Activated naive CD8-positive, alpha-beta T cell treated with anti-CD3 and anti-CD28 coated beads for 36 hours (primary cell): ENCODE measurements around the gene NDUFS5. TPM values are rescaled to one million over a fixed set of nuclear protein-coding genes. Genes with fewer than 3 reads are reported as not detected.
"Not testable (repeated sequence)": the region's sequence is repeated elsewhere in the genome, so short reads cannot be mapped to it uniquely, and the experiment has no call there.

Experiments used
- DNase-seq: peaks from one replicate; pipeline ENCODE4 v3.0.0; 2021
- H3K27ac Mint-ChIP-seq: one replicate; pipeline ENCODE4 v1.8.0; 2022; ENCODE audit warnings: mild to moderate bottlenecking, moderate library complexity, mixed read lengths
- H3K27me3 Mint-ChIP-seq: one replicate; pipeline ENCODE4 v1.8.0; 2022; ENCODE audit warnings: mild to moderate bottlenecking, mixed read lengths
- H3K36me3 Mint-ChIP-seq: one replicate; pipeline ENCODE4 v1.8.0; 2021; ENCODE audit warnings: mild to moderate bottlenecking, mixed read lengths
- H3K4me1 Mint-ChIP-seq: one replicate; pipeline ENCODE4 v1.8.0; 2021; ENCODE audit warnings: mixed read lengths
- H3K4me3 Mint-ChIP-seq: one replicate; pipeline ENCODE4 v1.8.0; 2022; ENCODE audit warnings: mild to moderate bottlenecking, moderate library complexity, mixed read lengths
- H3K9me3 Mint-ChIP-seq: one replicate; pipeline ENCODE4 v1.8.0; 2022; ENCODE audit warnings: mixed read lengths
- total RNA-seq, 2 experiments: library from RNA; stranded (reverse); gene quantifications; one replicate each; pipeline ENCODE4 v1.2.3, GENCODE V29; 2021

NDUFS5 gene
- total RNA-seq, 2 experiments from 2014 or later = 191 to 201 TPM

DNA sequence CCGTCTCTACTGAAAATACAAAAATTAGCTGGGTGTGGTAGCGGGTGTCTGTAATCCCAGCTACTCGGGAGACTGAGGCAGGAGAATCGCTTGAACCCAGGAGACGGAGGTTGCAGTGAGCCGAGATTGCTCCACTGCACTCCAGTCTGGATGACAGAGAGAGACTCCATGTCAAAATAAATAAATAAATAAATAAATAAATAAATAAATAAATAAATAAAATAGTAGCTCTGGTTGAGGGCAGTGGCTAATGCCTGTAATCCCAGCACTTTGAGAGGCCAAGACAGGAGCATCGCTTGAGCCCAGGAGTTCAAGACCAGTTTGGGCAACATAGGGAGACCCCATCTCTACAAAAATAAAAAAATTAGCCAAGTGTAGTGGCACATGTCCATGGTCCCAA, 42.1 kb downstream of the NDUFS5 start:
- H3K9me3 Mint-ChIP-seq, H3K4me1 Mint-ChIP-seq, H3K27ac Mint-ChIP-seq, H3K4me3 Mint-ChIP-seq, H3K36me3 Mint-ChIP-seq, DNase-seq, H3K27me3 Mint-ChIP-seq: not testable (repeated sequence)

DNA sequence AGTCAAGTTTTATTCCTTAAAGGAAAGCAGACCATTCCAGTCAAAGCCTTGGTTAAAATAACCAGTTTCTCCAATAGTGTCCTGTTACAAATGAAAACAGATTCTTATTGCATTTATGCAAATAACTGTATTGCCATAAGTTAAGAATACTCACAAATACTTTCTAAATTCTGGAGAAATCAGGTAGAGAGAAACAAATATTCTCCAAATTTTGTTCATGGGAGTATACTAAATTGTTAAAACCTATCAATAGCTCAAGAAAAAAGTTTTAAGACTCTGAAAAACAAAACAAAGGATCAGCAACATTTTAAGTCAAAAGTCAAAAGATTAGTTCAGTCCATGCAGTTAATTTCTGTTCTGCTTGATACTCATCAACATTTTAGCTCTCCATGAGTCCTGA, 45.4 kb downstream of the NDUFS5 start:
- H3K27ac Mint-ChIP-seq, H3K36me3 Mint-ChIP-seq, H3K9me3 Mint-ChIP-seq, H3K4me3 Mint-ChIP-seq, H3K27me3 Mint-ChIP-seq, DNase-seq, H3K4me1 Mint-ChIP-seq: not testable (repeated sequence)

DNA sequence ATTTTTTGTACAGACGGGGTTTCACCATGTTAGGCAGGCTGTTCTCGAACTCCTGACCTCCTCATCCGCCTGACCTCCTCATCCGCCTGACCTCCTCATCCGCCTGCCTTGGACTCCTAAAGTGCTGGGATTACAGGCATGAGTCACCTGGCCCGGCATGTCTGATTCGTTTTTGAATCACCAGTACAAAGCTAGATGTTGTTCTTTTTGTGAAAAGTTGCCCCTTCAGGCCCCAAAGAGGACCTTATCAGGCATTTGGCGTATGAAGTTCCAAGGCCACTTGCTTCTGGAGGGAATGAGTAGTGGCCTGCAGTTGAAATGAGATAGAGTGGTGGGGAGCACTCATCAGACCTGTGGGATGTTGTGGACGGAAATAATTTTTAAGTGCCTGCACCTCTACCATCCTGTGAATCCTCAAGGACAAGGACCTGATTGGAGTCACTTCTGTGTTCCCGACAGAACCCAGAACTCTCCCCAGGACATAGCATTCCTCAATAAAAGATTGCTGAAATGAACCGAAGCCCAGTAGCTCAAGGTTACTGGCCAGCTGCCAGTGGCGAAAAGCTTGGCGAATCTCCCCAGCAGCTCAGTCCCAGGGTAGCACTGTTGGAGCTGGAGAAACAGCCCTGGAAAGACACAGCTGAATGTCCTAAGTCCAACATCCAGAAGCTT, 50.1 kb downstream of the NDUFS5 start:
- H3K27me3 Mint-ChIP-seq = peaks cover 11% of the 10 kb centered on the region
- no peak for DNase-seq
- peaks cover 5% of the 10 kb centered on the region for H3K4me1 Mint-ChIP-seq
- H3K9me3 Mint-ChIP-seq = no peaks in the 10 kb centered on the region
- no peak overlapping the region for H3K27ac Mint-ChIP-seq
- no peak overlapping the region for H3K4me3 Mint-ChIP-seq
- no peaks in the 10 kb centered on the region for H3K36me3 Mint-ChIP-seq

DNA sequence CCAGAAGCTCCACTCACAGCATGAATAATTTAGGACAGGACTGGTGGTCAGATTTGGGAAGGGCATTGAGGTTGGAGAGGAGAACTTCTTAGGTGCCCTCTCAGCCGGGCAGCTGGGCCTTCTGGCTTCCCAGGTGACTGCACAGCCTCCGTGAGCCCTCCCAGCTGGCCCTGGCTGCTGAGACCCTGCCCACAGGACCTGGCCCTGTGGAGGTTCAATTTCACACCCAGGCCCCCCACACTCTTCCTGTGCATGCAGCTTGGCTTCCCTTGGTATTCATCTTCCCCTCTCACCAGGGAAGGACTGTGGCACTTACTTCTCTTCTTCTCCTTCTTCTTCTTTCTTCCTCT, 50.6 kb downstream of the NDUFS5 start:
- no peaks in the 10 kb centered on the region for H3K36me3 Mint-ChIP-seq
- no peaks in the 10 kb centered on the region for H3K9me3 Mint-ChIP-seq
- peaks cover 11% of the 10 kb centered on the region for H3K27me3 Mint-ChIP-seq

DNA sequence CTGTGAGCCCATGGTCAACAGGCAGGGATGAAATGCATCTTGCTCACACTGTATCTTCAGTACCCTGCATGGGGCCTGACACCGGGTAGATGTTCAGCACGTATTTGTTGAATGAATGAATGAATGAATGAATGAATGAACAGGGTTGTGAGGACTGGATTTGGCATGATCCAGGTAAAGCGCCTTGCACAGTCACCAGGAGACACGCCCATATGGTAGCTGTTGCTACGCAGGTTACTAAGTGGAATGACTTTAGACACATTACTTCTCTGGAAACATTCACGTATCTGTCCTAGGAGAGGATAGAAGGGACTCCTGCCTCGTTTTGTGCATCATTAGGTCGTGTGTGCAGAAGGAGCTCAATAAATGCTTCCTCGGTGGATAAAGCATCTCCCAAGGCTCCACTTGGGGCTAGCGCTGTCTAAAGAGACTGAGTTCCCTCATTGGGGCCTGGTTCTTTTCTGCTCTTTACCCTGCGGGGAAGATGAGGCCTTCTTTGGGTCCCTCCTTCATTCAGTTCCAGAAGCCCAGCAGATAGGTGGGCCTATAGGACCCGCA, 54.2 kb downstream of the NDUFS5 start:
- Mint-ChIP-seq H3K27ac (no peak overlapping the region), H3K9me3 (no peaks in the 10 kb centered on the region)
- DNase-seq = no peak

More for the DNA sequence above, 50.6 kb downstream of the NDUFS5 start:
- Mint-ChIP-seq H3K27ac (no peak overlapping the region), H3K4me3 (no peak overlapping the region), H3K4me1 (peaks cover 5% of the 10 kb centered on the region)
- DNase-seq = no peak

DNA sequence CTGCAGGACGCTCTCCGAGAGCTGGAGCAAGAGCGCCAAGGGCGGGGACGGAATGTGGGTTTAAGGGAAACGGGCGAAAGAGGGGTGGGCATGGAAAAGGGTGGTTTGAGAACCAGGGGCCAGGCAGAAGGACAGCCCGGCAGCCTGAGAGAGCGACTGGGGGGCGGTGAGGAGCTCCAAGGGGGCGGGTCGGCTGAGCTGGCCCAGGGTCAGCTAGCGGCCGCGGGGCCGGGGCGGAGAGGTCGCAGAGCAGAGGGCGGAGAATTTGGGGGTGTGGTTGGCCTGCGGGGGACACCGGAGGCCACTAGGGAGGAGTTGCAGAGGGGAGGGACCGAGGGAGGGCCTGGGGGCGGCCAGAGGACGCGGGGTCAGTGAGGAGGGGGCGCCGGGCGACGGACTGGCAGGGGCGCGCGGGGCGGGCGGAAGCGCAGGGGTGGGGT, 54.7 kb downstream of the NDUFS5 start:
- Mint-ChIP-seq H3K9me3 (no peaks in the 10 kb centered on the region), H3K4me3 (peak overlapping the region; percentile 72), H3K4me1 (peaks cover 5% of the 10 kb centered on the region), H3K27ac (no peak overlapping the region), H3K27me3 (peaks cover 37% of the 10 kb centered on the region), H3K36me3 (no peaks in the 10 kb centered on the region)
- DNase-seq = no peak

More for the DNA sequence above, 54.2 kb downstream of the NDUFS5 start:
- peaks cover 37% of the 10 kb centered on the region for H3K27me3 Mint-ChIP-seq
- H3K4me3 Mint-ChIP-seq = peak overlapping the region; percentile 72
- peaks cover 5% of the 10 kb centered on the region for H3K4me1 Mint-ChIP-seq
- H3K36me3 Mint-ChIP-seq = no peaks in the 10 kb centered on the region

DNA sequence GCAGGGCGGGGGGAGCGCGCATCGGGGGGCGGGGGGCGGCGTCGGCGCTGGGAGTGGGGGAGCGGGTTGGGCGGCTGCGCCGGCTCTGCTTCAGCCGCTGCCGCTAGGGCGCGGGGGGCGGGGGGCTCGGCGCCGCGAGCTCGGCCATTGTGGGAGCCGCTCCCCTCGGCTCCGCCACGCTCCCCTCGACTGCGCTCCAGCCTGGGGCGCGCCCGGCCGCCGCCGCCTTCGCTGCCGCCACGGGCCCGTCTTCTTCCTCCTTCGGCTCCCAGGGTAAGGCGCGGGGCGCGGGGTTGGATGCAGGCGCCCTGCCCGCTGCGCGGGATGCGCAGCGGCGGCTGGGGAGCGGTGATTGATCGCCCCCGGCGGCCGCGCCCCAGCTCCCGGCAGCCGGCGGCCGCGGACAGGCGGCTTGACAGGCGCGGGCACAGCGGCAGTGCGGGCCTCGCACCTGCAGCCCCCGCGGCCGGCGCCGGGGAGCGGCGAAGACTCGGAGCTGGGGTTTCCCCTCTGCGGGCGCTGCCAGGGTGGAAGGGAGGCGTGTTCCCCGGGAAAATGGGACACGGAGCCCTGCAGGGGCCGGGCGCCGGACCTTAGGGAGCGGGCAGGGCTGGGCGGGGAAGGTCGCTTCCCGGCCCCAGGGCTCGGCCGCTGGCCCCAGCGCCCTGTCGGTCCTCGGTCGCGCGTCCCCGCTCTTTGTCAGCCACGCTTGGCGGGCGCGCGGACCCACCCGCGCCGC, 55.3 kb downstream of the NDUFS5 start:
- Mint-ChIP-seq H3K27ac (no peak overlapping the region), H3K9me3 (no peaks in the 10 kb centered on the region), H3K27me3 (peaks cover 37% of the 10 kb centered on the region), H3K36me3 (no peaks in the 10 kb centered on the region), H3K4me1 (peaks cover 5% of the 10 kb centered on the region), H3K4me3 (no peak overlapping the region)
- peak; percentile 43 for DNase-seq

DNA sequence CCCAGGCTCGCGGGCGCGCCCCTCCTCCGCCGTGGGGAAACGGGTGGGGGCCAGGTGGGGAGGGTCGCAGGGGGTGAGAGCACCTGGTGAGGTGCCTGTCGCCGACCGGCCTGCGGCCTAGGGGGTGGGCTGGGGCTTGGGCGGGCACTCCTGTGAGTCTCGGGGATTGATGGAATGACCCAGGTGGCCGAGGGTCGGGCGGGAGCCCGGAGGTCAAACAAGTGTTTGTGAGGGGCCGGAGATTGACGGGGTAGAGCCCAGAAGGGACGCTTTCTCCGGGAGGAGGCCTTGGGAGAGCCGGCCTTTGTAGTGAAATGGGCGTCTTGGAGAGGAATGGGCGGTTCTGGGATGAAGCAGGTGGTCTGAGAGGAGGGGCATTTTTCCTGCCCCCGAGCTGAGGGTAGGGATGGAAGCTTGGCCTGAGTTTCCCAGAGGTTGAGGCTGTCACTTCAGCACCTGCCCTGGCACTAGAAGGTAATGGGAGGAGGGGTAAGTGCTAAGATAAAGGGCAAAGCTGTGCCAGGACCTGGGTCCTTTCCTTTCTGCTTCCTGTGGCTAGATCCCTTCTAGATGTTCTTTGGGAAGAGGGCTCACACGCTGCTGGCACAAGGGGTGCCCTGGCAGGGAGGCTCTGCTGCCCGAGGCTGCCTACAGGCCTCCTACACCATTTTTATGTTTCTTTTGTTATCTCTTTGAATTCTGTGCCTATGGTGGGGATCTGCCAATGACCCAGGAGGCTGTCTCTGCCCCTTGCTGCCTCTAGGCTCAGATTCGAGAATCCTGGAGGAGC, 56.1 kb downstream of the NDUFS5 start:
- H3K4me1 Mint-ChIP-seq = peaks cover 5% of the 10 kb centered on the region
- H3K9me3 Mint-ChIP-seq = no peaks in the 10 kb centered on the region
- H3K36me3 Mint-ChIP-seq = no peaks in the 10 kb centered on the region
- no peak overlapping the region for H3K27ac Mint-ChIP-seq
- H3K27me3 Mint-ChIP-seq = peaks cover 37% of the 10 kb centered on the region
- H3K4me3 Mint-ChIP-seq = peak overlapping the region; percentile 52
- DNase-seq = no peak

DNA sequence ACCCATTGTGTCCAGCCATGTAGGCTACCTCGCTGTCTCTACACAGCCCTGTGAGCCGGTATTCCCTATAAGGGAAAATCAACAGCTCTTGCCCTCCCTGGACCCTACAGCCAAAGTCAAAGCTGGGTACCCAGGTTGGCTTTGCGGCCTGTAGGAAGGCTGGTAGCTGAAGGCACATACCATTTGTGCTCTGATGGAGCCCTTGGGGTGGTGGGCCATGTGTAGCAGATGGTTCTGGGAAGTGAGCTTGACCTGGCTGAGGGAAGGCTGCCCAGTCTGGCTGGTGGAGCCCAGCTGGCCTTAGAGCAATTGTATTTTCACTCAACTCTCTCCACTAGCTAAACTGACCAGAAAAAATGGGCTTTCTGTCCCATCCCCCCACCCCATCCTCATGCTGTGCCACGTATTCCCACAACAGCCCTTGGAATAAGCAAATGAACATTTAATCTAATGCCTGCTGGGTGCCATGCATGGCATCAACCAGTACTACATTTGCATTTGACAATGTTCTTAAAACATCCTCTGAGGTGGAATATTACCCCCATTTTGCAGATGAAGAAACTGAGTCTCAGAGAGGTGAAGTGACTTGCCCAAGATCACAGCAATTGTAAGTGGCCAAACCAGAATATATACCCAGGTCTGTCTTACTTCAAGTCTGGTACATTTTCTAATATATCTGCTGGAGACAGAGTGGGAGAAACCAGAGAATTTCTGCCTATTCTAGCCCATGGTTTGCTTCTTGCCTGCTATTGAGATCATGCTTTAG, 56.8 kb downstream of the NDUFS5 start:
- DNase-seq = no peak
- Mint-ChIP-seq H3K36me3 (no peaks in the 10 kb centered on the region), H3K4me3 (peak overlapping the region; percentile 52), H3K27ac (no peak overlapping the region), H3K27me3 (peaks cover 37% of the 10 kb centered on the region), H3K9me3 (no peaks in the 10 kb centered on the region), H3K4me1 (peaks cover 5% of the 10 kb centered on the region)

DNA sequence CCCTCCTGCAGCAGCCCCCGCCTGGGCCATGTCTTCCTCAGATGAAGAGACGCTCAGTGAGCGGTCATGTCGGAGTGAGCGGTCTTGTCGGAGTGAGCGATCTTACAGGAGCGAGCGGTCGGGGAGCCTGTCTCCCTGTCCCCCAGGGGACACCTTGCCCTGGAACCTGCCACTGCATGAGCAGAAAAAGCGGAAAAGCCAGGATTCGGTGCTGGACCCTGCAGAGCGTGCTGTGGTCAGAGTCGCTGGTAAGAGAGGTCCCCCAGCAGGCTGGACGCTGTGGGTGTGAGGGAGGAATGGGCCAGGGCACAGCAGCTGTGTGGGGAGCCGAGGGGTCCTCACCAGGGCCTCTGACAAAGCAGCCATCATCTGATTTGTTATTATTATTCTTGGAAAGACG, 58.0 kb downstream of the NDUFS5 start:
- Mint-ChIP-seq H3K27me3 (peaks cover 37% of the 10 kb centered on the region), H3K36me3 (no peaks in the 10 kb centered on the region), H3K4me1 (peaks cover 5% of the 10 kb centered on the region), H3K4me3 (no peak overlapping the region), H3K27ac (no peak overlapping the region), H3K9me3 (no peaks in the 10 kb centered on the region)
- no peak for DNase-seq

Other genes starting within 250 kb of the NDUFS5 start
- gene RRAGC, start 166.6 kb upstream of the NDUFS5 start, total RNA-seq = 10 to 100 TPM; 10.0 to 10.1 TPM
- 10 to 100 TPM; 45.6 to 49.1 TPM for gene MYCBP, start 153.0 kb upstream of the NDUFS5 start, total RNA-seq
- gene GJA9, start 144.8 kb upstream of the NDUFS5 start, total RNA-seq = not detected
- gene RHBDL2, start 84.5 kb upstream of the NDUFS5 start, total RNA-seq = not detected
- 10 to 100 TPM; 68.2 to 70.7 TPM for gene AKIRIN1, start 35.1 kb upstream of the NDUFS5 start, total RNA-seq
- gene MACF1, start 178.3 kb downstream of the NDUFS5 start, total RNA-seq = 100 to 1,000 TPM; 114 to 130 TPM